Testis (tissue), 2 donors: Measurements from ENCODE around the gene DCST2.

ENCODE experiments used
- CTCF ChIP-seq, 3 experiments: fragments of 450-650 bp in 2 of 3; fragments of 200-600 bp in 1 of 3; sonication (generic) in 1 of 3; IDR thresholded peaks; one replicate each; pipeline ENCODE4 v1.5.1; 2016 to 2019; ENCODE audit warnings: antibody characterized with exemption in 3 of 3, mild to moderate bottlenecking in 2 of 3, moderate library complexity in 1 of 3
- POLR2A ChIP-seq: fragments of 450-650 bp; IDR thresholded peaks from one replicate; pipeline ENCODE4 v1.6.1; 2017; ENCODE audit warnings: antibody characterized with exemption, mild to moderate bottlenecking, moderate library complexity

- TF ChIP-seq CTCF (IDR thresholded peaks at IDR 0.05) (no peak), POLR2A (no peak)
Observed at GRCh38 chr1:155013632-155014031, 19.9 kb downstream of the DCST2 start.
